HG02642 (cell line): ENCODE measurements around the gene MAPK8IP3.
"Not testable (repeated sequence)": the region's sequence is repeated elsewhere in the genome, so short reads cannot be mapped to it uniquely, and the experiment has no call there.

Experiments
- ATAC-seq: cut with Tn5 transposase; IDR thresholded peaks from one replicate; pipeline ENCODE4 v1.9.1; 2021; ENCODE audit warnings: mild to moderate bottlenecking; ENCODE audit not compliant: unreplicated experiment, poor library complexity

The MAPK8IP3 gene

GRCh38 chr16:1793578-1794220 is 87.7 kb downstream of the MAPK8IP3 start, which contains the start of gene IGFALS:
Gene IGFALS, minus strand, starts transcription at chr16:1793705. Its CDS starts 53 bp downstream, at chr16:1793652.
- no peak for ATAC-seq

- no peak for ATAC-seq
Observed at GRCh38 chr16:1794221-1794871, 88.4 kb downstream of the MAPK8IP3 start.

DNA sequence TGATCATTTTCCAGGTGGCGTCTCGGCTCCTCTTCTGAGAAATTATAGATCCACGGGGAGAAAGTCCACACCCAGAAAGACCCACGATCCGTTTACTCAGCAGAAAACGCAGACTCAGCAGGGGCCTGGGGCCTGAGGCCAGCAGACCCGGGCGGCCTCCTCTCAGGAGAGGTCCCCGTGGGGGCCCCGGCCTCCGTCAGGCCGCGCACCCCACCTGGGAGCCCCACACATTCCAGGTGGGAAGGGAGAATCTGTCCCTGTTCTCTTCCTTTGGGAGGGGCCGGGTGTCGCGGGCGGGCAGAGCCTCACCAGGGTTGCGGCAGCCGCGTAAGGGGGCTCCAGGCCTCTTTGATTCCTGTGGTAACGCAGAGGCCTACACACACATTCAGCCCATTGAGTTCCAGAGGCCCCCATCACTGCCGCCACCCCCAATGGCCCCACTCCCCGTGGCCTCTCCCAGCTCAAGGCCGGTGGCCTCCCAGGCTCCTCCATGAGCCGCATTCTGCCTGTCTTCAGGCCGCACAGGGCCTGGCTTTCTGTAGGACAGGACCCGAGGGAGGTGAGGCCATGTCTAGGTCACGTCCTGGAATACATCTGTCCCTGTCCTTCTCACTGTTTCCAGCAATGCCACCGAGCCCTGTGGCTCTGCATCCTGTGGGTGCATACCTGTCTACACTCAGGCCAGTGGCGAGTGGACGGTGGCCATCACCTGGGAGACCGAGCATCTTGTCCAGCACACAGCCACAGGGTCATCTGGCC is 89.1 kb downstream of the MAPK8IP3 start:
- ATAC-seq: no peak

DNA sequence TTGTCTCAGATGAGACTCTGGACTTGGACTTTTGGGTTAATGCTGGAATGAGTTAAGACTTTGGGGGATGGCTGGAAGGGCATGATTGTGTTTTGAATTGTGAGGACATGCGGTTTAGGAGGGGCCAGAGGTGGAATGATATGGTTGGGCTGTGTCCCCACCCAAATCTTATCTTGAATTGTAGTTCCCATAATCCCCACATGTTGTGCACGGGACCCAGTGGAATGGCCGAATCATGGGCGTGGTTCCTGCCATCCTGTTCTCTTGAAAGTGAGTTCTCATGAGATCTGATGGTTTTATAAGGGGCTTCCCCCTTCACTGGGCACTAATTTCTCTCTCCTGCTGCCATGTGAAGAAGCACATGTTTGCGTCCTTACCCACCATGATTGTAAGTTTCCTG is 93.3 kb downstream of the MAPK8IP3 start:
- not testable (repeated sequence) for ATAC-seq

DNA sequence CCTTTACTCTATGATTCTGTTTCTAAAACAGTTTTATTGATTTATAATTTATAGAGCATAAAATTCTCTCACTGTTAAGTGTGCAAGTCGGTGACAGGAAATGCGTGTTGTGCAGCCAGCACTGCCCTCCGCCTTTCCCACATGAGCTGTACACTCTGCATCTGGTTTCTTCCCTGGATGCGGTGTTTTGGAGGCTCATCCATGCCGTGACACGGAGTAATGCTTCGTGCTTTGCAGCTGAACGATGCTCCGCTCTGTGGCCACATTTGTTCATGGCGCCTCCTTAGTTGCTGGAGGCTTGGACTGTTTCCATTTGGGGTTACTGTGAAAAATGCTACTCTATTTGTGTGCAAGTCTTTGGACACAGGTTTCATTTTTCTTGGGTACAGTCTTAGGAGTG is 94.7 kb downstream of the MAPK8IP3 start:
- no peak for ATAC-seq

- no peak for ATAC-seq
Observed at GRCh38 chr16:1807626-1808025, 101.6 kb downstream of the MAPK8IP3 start.

DNA sequence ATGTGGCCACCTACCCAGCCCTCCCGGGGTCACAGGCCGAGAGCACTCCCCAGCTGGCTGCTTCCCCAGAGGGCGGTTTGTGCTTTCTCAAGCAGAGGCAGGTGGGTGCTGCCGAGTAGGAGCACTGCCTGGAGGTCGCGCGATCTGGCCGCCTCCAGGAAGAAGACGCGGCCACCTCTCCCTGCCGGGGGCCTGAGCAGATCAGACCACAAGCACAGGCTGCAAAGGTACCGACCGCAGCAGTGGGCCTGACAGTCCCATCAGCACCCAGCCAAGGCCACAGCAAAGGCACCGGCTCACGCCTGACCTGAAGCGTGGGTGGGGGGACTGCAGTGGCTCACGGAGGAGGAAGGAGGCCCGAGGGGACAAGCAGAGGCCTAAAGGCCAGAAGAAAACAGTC is 102.7 kb downstream of the MAPK8IP3 start:
- ATAC-seq: no peak

DNA sequence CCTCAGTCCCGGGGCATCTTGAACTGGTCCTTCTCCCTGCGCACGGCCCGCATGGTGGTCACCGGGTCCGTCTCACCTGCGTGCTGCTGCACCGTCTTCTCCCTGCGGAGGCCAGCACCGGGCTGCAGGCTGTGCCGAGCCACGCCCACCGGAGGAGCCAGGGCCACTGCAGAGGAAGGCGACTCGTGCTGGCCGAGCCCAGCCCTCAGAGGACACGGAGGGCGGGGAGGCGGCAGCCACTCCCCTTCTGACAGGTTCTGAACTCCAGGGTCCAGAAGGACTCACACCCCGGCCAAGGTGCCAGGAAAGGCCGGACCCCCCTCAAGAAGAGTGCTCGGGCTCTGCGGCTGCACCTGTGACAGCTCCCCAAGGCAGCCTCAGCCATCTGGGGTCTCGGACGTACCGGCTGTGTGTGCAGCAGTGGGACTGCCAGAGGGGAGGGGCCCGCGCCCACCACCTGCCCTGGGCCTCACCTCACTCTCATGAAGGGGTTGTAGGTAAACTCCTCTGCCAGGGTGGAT is 103.3 kb downstream of the MAPK8IP3 start:
- no peak for ATAC-seq

- ATAC-seq: no peak
Observed at GRCh38 chr16:1810106-1810505, 104.1 kb downstream of the MAPK8IP3 start.

GRCh38 chr16:1810536-1810935 is 104.5 kb downstream of the MAPK8IP3 start:
- no peak for ATAC-seq

DNA sequence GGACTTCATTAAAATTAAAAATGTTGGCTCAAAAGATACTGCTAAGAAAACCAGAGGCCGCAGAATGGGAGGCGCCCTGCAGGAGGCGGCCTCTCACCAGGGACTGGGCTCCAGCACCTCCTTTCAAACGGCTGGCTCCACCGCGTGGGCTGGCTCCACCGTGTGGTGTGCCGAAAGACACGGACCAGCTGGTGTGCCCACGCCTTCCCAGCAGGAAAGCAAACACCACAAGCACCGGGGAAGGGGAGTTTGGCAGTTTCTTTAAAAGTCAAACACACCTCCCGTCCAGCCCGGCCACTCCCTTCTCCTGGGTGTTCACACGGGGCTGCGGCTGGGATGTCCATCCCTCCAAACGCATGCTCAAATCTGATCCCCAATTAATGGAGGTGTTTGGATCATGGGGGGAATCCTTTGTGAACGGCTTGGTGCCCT is 106.8 kb downstream of the MAPK8IP3 start:
- ATAC-seq: no peak

- no peak for ATAC-seq
Observed at GRCh38 chr16:1815461-1815860, 109.5 kb downstream of the MAPK8IP3 start.

GRCh38 chr16:1816396-1817275 is 110.6 kb downstream of the MAPK8IP3 start:
- no peak for ATAC-seq

DNA sequence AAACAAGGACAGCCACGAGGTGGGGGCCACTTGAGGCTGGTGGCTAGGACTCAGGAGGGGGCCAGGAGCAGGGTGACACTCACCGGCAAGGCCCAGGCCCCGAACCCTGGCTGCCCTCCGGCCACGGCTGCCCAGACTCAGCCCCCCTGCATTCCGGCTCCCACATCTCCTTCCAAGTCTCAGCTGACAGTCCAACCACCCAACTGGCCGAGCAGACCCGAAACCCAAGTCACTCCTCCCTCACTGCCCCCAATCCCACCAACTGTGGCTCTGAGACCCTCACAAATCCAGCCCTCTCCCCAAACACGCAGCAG is 111.2 kb downstream of the MAPK8IP3 start:
- no peak for ATAC-seq

DNA sequence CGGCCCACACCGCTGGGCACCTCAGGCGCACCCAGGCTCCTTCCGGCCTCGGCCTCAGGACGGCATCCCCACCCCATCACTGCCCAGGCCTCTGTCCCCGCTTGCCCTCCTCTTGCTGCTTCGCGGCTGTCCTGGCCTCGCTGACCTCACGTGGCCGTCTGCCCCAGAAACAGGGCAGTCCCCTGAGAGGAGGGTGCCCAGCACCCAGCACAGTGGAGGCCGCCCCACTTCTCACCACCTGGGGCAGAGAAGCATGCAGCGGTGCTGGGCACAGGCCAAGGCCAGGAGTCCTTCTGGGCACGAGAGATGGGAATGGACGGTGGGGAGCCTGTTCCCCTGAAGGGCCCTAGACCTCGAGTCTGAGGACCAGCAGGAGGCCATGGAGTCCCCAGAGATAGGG is 111.7 kb downstream of the MAPK8IP3 start:
- ATAC-seq: no peak

GRCh38 chr16:1818204-1818872 is 112.3 kb downstream of the MAPK8IP3 start:
- ATAC-seq: no peak

GRCh38 chr16:1818873-1819525 is 113.0 kb downstream of the MAPK8IP3 start:
- ATAC-seq: no peak

- ATAC-seq: no peak
Observed at GRCh38 chr16:1819611-1820010, 113.6 kb downstream of the MAPK8IP3 start.
